Keratinocyte (primary cell): Measurements from ENCODE around the gene DGCR8. TPM values are rescaled to one million over a fixed set of nuclear protein-coding genes. Genes with fewer than 3 reads are reported as not detected.

Experiments
- DNase-seq: peaks from one replicate; pipeline ENCODE4 v3.0.0-alpha.2; 2011; ENCODE audit warnings: low read depth, missing footprints, low spot score
- FAIRE-seq: peaks from 2 replicates; lab custom pipeline; 2011; peaks lifted over from hg19 to GRCh38; lab: Jason Lieb, UNC
- H2AFZ ChIP-seq: 2 replicates; pipeline ENCODE4 v1.6.0; 2012; ENCODE audit warnings: low read length, control low read depth, inconsistent platforms; ENCODE audit not compliant: control insufficient read depth
- H3K27ac ChIP-seq: 2 replicates; pipeline ENCODE4 v1.5.1; 2011; ENCODE audit warnings: low read length; ENCODE audit not compliant: control insufficient read depth, insufficient read depth
- H3K27me3 ChIP-seq: 3 replicates; pipeline ENCODE4 v1.6.0; 2011; ENCODE audit warnings: low read length; ENCODE audit not compliant: control insufficient read depth, insufficient read depth; ENCODE audit errors: extremely low read depth
- H3K36me3 ChIP-seq, 2 experiments: 2 replicates in 1 of 2; 3 replicates in 1 of 2; pipeline ENCODE4 v1.5.1; 2011; ENCODE audit warnings: low read length in 2 of 2, mild to moderate bottlenecking in 1 of 2; ENCODE audit not compliant: control insufficient read depth in 2 of 2, insufficient read depth in 2 of 2; ENCODE audit errors: extremely low read depth in 1 of 2
- H3K4me1 ChIP-seq: 3 replicates; pipeline ENCODE4 v1.5.1; 2011; ENCODE audit warnings: low read length; ENCODE audit not compliant: control insufficient read depth, insufficient read depth; ENCODE audit errors: extremely low read depth
- H3K4me2 ChIP-seq: 3 replicates; pipeline ENCODE4 v1.6.0; 2011; ENCODE audit warnings: low read depth, low read length; ENCODE audit not compliant: control insufficient read depth, insufficient read depth; ENCODE audit errors: extremely low read depth
- H3K4me3 ChIP-seq, 3 experiments: fragments of 200-600 bp in 1 of 3; sonication (generic) in 1 of 3; 2 replicates in 2 of 3; 3 replicates in 1 of 3; pipeline ENCODE4 v1.5.1; 2011 to 2016; ENCODE audit warnings: low read length in 3 of 3, mild to moderate bottlenecking in 3 of 3, control low read depth in 2 of 3, inconsistent platforms in 1 of 3, low read depth in 1 of 3, mixed read lengths in 1 of 3, mixed run types in 1 of 3, moderate library complexity in 1 of 3; ENCODE audit not compliant: control insufficient read depth in 2 of 3, insufficient read depth in 2 of 3; ENCODE audit errors: extremely low read depth in 1 of 3
- H3K79me2 ChIP-seq: 2 replicates; pipeline ENCODE4 v1.6.0; 2012; ENCODE audit warnings: low read length; ENCODE audit not compliant: control insufficient read depth, insufficient read depth
- H3K9ac ChIP-seq: 3 replicates; pipeline ENCODE4 v1.6.0; 2011; ENCODE audit warnings: low read length; ENCODE audit not compliant: control insufficient read depth, insufficient read depth; ENCODE audit errors: extremely low read depth
- H3K9me1 ChIP-seq: 3 replicates; pipeline ENCODE4 v1.6.0; 2011; ENCODE audit warnings: low read length; ENCODE audit not compliant: control insufficient read depth, insufficient read depth; ENCODE audit errors: extremely low read depth
- H3K9me3 ChIP-seq: 2 replicates; pipeline ENCODE4 v1.5.1; 2012; ENCODE audit warnings: low read depth, low read length; ENCODE audit not compliant: control insufficient read depth
- H4K20me1 ChIP-seq: 3 replicates; pipeline ENCODE4 v1.6.0; 2011; ENCODE audit warnings: low read length; ENCODE audit not compliant: control insufficient read depth, insufficient read depth; ENCODE audit errors: extremely low read depth
- EZH2 ChIP-seq: IDR thresholded peaks from one replicate; pipeline ENCODE4 v1.6.1; 2012; ENCODE audit warnings: inconsistent platforms, mild to moderate bottlenecking, low read length, moderate library complexity
- dilution Hi-C: fragments of 300-500 bp; cut with MboI; formaldehyde crosslinking; loops from one replicate; pipeline ENCODE4 v1.7.0; 2020; ENCODE audit warnings: low sequenced_read_pairs; ENCODE audit not compliant: extremely low pct_ligation_motif_present
- polyA plus RNA-seq, 5 experiments: library from polyadenylated mRNA; depleted of rRNA in 3 of 5; stranded (reverse) in 3 of 5; stranded (forward) in 1 of 5; unstranded in 1 of 5; fragments of >200 nt; gene quantifications; 1 replicate in 1 of 5; 2 replicates in 3 of 5; 3 replicates in 1 of 5; pipeline versions ENCODE4 v1.2.1 to v1.2.3, GENCODE V29; 2011 to 2012; ENCODE audit warnings: missing spikeins in 2 of 5, low read depth in 1 of 5, low replicate concordance in 1 of 5
- TF ChIP-seq, protein P1 (sequence below), 3 experiments: IDR thresholded peaks in 1 of 3; conservative IDR thresholded peaks in 1 of 3; optimal IDR thresholded peaks in 1 of 3; 2 replicates in 2 of 3; 3 replicates in 1 of 3; pipeline versions ENCODE3 to v1.5.1; 2011; ENCODE audit warnings: low read length in 3 of 3, mild to moderate bottlenecking in 3 of 3, moderate library complexity in 2 of 3, control low read depth in 1 of 3, inconsistent platforms in 1 of 3; ENCODE audit not compliant: insufficient read depth in 2 of 3; ENCODE audit errors: extremely low read depth in 1 of 3

Gene DGCR8
- polyA plus RNA-seq, 1 donor (not counting 4 experiments of a cell fraction or from before 2014, with no cell fraction given): 17.2 TPM

DNA sequence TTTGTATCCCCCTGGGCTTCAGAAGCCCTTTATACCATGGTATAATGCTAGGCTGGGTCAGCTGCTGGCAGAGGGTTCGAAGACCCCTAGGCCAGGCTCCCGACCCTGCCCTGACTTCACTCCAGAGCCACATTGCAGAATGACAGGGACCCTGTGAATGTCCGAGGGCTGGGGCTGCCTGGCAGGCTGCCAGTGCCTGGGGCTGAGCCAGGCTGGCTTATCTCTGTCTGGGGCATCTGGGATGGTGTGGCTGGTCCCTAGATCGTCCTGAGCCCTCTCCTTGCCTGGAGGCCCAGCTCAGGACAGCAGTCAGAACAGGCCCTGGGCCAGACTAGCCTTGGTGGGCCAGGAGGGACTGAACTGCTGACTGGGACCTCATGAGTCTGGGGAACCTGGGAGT, 55.2 kb downstream of the DGCR8 start:
- DNase-seq (no peak), FAIRE-seq (no peak)
- Histone ChIP-seq H3K27ac (no peak overlapping the region), H3K79me2 (peaks cover 69% of the 10 kb centered on the region), H3K27me3 (no peaks in the 10 kb centered on the region), H3K4me3 (no peak overlapping the region), H2AFZ (no peak overlapping the region), H3K9me3 (no peaks in the 10 kb centered on the region), H4K20me1 (peaks cover 31% of the 10 kb centered on the region), H3K4me2 (peak overlapping the region; percentile 5), H3K36me3 (peaks cover 9 to 13% of the 10 kb centered on the region in 2 experiments), H3K9me1 (no peaks in the 10 kb centered on the region), H3K4me1 (peaks cover 15% of the 10 kb centered on the region), H3K9ac (no peak overlapping the region)
- TF ChIP-seq EZH2: no peak
- TF ChIP-seq, protein P1, sequence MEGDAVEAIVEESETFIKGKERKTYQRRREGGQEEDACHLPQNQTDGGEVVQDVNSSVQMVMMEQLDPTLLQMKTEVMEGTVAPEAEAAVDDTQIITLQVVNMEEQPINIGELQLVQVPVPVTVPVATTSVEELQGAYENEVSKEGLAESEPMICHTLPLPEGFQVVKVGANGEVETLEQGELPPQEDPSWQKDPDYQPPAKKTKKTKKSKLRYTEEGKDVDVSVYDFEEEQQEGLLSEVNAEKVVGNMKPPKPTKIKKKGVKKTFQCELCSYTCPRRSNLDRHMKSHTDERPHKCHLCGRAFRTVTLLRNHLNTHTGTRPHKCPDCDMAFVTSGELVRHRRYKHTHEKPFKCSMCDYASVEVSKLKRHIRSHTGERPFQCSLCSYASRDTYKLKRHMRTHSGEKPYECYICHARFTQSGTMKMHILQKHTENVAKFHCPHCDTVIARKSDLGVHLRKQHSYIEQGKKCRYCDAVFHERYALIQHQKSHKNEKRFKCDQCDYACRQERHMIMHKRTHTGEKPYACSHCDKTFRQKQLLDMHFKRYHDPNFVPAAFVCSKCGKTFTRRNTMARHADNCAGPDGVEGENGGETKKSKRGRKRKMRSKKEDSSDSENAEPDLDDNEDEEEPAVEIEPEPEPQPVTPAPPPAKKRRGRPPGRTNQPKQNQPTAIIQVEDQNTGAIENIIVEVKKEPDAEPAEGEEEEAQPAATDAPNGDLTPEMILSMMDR (optimal IDR thresholded peaks at IDR 0.05 in 1 of 3, IDR thresholded peaks at IDR 0.05 in 1 of 3, conservative IDR thresholded peaks at IDR 0.05 in 1 of 3; ENCODE audit: extremely low read depth in 1 of 3, insufficient read depth in 2 of 3, low read length in 3 of 3): no peak
- dilution Hi-C loops: no loop called here

DNA sequence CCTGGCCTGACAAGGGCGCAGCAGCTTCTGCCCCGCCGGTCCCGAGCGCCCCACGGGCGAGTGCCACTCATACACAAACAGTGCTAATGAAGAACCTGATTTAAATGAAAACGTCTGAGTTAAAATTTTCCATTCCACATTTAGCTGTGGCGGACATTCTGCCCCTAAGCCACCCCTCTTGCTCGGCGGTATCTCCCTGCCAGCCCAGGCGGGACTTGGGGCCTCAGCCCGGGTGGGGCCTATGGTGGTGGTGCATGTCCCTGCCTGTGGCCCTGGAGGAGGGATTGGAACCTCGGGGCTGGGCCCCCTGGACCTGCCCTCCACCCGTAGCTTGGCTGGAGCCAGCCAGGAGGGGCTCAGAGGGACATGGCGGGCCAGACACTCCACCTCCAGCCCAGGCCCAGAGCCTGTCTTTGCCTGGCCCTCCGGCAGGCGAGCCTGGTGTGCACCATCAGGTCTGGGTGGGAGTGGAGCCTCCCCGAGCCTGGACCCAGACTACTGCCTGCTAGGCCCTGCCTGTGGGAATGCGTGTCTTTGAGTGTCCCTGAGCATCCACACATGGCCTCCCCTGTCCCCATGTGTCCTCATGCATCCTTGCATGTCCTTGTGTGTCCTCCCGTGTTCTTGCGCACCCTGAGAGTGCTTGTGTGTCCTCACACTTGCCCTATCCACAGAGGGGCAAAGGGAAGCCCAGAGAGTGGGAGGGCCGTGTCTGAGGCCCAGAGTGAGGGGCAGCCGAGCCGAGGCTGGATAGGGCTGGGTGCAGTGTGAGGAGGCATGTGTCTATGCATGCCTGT, 56.0 kb downstream of the DGCR8 start:
- Histone ChIP-seq H3K9me3 (no peaks in the 10 kb centered on the region), H3K4me2 (no peak overlapping the region), H3K9me1 (no peaks in the 10 kb centered on the region), H4K20me1 (peaks cover 31% of the 10 kb centered on the region), H3K27me3 (no peaks in the 10 kb centered on the region), H3K27ac (no peak overlapping the region), H3K4me1 (peaks cover 15% of the 10 kb centered on the region), H3K79me2 (peaks cover 69% of the 10 kb centered on the region), H2AFZ (no peak overlapping the region), H3K4me3 (no peak overlapping the region), H3K9ac (no peak overlapping the region), H3K36me3 (peaks cover 9 to 16% of the 10 kb centered on the region in 2 experiments)
- no peak for TF ChIP-seq EZH2
- TF ChIP-seq, protein P1 (optimal IDR thresholded peaks at IDR 0.05 in 1 of 3, IDR thresholded peaks at IDR 0.05 in 1 of 3, conservative IDR thresholded peaks at IDR 0.05 in 1 of 3; ENCODE audit: extremely low read depth in 1 of 3, insufficient read depth in 2 of 3, low read length in 3 of 3): no peak
- DNase-seq: no peak
- dilution Hi-C loops: no loop called here
- no peak for FAIRE-seq
